Endometrium (tissue), 2 donors: ENCODE results near the gene MARS1.
"Not testable (repeated sequence)": the region's sequence is repeated elsewhere in the genome, so short reads cannot be mapped to it uniquely, and the experiment has no call there.

Experiments used
- FAIRE-seq: peaks from 2 replicates; lab custom pipeline; 2012; peaks lifted over from hg19 to GRCh38; lab: Jason Lieb, UNC
- donor health status: control.
- donor health status: control.

MARS1 gene

GRCh38 chr12:57487597-57488401 is at the start of gene MARS1:
Gene MARS1 (plus strand): TSS chr12:57488068. CDS start chr12:57488091, 23 bp downstream.
- peak; percentile 87 for FAIRE-seq

GRCh38 chr12:57438400-57438799 is 49.5 kb upstream of the MARS1 start:
- FAIRE-seq, result no peak

- FAIRE-seq, result no peak
Measured at GRCh38 chr12:57439762-57440266, 48.1 kb upstream of the MARS1 start.

- not testable (repeated sequence) for FAIRE-seq
Measured at GRCh38 chr12:57441393-57441792, 46.5 kb upstream of the MARS1 start.

GRCh38 chr12:57441846-57442427 is 45.9 kb upstream of the MARS1 start:
- no peak for FAIRE-seq

GRCh38 chr12:57444337-57444736 is 43.5 kb upstream of the MARS1 start:
- not testable (repeated sequence) for FAIRE-seq

GRCh38 chr12:57444744-57445143 is 43.1 kb upstream of the MARS1 start:
- no peak for FAIRE-seq

GRCh38 chr12:57446292-57446960 is 41.4 kb upstream of the MARS1 start:
- no peak for FAIRE-seq

- no peak for FAIRE-seq
Measured at GRCh38 chr12:57448669-57449068, 39.2 kb upstream of the MARS1 start.

- FAIRE-seq, result no peak
Measured at GRCh38 chr12:57449375-57449774, 38.5 kb upstream of the MARS1 start.

GRCh38 chr12:57450057-57450456 is 37.8 kb upstream of the MARS1 start:
- FAIRE-seq, result no peak

GRCh38 chr12:57451233-57451778 is 36.6 kb upstream of the MARS1 start:
- no peak for FAIRE-seq

- no peak for FAIRE-seq
Measured at GRCh38 chr12:57452181-57452936, 35.5 kb upstream of the MARS1 start.

GRCh38 chr12:57452937-57453509 is 34.8 kb upstream of the MARS1 start:
- no peak for FAIRE-seq

GRCh38 chr12:57454213-57454565 is 33.7 kb upstream of the MARS1 start:
- FAIRE-seq, result no peak

GRCh38 chr12:57454566-57455373 is 33.1 kb upstream of the MARS1 start, which contains the start of gene INHBE:
Gene INHBE (plus strand): TSS chr12:57455307. CDS start chr12:57455537, 230 bp downstream.
- no peak for FAIRE-seq

GRCh38 chr12:57455374-57456144 is 32.3 kb upstream of the MARS1 start:
- no peak for FAIRE-seq

GRCh38 chr12:57456145-57456700 is 31.6 kb upstream of the MARS1 start:
- no peak for FAIRE-seq

- no peak for FAIRE-seq
Measured at GRCh38 chr12:57456737-57457490, 31.0 kb upstream of the MARS1 start.
